GM19467 (cell line): ENCODE data around the gene IFNG-AS1.

Source experiments
- ATAC-seq: cut with Tn5 transposase; IDR thresholded peaks from one replicate; pipeline ENCODE4 v1.9.1; 2021; ENCODE audit warnings: mild to moderate bottlenecking, moderate library complexity; ENCODE audit not compliant: unreplicated experiment

Gene IFNG-AS1

GRCh38 chr12:68034567-68034966 is 45.3 kb downstream of the IFNG-AS1 start:
- no peak for ATAC-seq

GRCh38 chr12:68036642-68037041 is 47.4 kb downstream of the IFNG-AS1 start:
- no peak for ATAC-seq

- no peak for ATAC-seq
Measured at GRCh38 chr12:68037616-68038255, 48.5 kb downstream of the IFNG-AS1 start.

- no peak for ATAC-seq
Measured at GRCh38 chr12:68038650-68039049, 49.4 kb downstream of the IFNG-AS1 start.

DNA sequence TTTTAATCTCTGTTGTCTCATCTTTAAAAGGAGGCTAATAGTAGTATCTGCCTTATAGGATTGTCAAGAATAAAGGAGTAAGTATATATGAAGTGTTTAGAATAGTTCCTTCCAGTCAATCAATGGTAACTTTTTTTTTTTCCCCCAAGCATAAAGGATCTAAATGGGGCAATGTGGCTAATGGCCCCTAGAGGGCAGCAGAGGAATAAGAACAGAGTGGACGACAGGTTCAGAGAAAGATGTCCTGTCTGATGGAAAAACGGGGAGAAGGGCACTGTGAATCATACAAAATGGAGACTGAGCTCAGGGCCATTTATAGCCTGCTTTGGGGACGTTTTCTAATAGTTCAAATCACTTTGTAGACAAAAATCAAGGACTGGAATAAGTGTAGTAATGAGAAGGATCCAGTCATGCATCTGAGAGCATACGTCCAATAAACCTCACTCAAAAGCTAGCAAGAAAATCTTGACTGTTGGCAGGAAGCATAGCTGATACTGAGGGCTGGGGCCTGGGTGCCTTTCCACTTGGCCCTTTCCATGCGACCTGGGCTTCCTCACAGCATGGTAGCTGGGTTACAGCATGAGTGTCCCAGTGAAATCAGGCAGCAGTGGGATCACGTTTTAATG is 51.3 kb downstream of the IFNG-AS1 start:
- ATAC-seq: peak; percentile 51

DNA sequence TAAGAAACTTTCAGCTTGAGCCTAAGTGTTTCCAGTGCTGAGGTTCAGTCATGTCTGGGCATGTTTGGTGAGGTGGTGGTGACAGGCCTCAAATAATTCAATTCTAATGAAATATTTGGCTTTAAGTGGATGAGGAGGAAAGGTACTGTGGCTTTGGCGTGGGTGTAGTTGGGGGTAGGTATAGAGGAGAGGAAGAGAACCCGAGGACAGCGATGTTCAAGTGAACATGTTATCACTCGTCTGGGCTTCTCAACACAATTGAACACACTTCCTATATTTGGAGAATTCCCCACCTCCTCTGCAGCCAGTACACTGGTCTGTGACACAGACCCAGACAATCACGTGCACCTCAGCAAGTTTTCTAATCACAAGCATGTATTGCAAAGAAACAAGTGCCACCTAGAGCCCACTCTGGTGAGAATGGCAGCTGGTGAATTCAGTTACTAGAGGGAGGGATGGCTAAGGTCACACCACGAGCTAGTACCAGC is 53.0 kb downstream of the IFNG-AS1 start:
- ATAC-seq: peak; percentile 41

GRCh38 chr12:68043435-68043834 is 54.2 kb downstream of the IFNG-AS1 start:
- no peak for ATAC-seq

DNA sequence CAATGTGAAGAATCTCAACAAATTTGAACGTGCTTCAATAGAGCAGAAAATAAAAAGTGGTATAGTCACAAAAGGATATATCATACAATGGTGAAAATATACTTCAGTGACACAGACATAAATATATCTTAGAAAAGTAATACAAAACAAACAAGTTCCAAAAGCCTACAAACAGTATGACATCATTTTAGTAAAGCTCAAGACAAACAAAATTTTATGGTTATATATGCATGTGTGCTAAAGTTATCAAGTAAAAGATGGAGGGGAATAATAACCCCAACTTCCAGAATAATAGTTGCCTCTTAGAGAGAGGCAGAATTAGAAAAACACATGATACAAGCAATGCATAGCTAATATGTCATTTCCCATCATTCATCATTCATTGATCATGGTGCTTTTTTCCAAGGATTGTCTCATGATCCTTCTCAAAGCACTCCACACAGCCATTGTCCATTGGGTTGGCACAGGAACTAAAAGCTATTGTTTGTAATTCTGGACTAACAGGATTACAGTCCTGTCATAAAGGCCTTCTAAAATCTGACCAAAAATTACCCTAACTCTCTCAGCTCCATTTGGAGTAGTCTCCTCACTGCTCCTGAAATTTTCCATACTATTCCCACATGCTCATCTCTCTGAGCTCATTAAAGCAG is 59.5 kb downstream of the IFNG-AS1 start:
- ATAC-seq: no peak

GRCh38 chr12:68056300-68056699 is 67.1 kb downstream of the IFNG-AS1 start:
- no peak for ATAC-seq

GRCh38 chr12:68063900-68064590 is 74.8 kb downstream of the IFNG-AS1 start:
- no peak for ATAC-seq

DNA sequence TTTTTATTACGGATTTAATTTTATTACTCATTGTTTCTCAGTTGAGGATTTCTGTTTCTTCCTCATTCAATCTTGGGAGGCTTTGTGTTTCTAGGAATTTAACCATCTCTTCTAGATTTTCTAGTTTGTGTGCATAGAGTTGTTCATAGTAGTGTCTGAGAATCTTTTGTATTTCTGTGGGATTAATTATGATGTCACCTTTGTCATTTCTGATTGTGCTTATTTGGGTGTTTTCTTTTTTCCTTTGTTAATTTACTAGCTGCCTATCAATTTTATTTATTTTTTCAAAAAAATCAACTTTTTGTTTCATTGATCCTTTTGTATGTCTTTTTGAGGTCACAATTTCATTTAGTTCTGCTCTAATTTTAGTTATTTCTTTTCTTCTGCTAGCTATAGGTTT is 75.9 kb downstream of the IFNG-AS1 start:
- ATAC-seq: no peak

DNA sequence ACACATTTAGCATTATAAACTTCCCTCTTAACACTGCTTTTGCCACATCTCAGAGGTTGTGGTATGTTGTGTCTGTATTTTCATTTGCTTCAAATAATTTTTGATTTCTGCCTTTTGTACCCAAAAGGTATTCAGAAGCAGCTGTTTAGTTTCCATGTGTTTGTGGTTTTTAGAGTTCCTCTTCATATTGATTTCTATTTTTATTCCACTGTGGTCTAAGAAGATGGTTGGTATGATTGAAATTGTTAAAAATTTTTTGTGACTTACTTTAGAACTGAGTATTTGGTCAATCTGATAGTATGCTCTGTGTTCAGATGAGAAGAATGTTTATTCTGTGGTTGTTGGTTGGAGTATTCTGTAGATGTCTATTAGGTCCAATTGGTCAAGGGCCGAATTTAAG is 76.4 kb downstream of the IFNG-AS1 start:
- ATAC-seq: no peak

- no peak for ATAC-seq
Measured at GRCh38 chr12:68067762-68068376, 78.6 kb downstream of the IFNG-AS1 start.

DNA sequence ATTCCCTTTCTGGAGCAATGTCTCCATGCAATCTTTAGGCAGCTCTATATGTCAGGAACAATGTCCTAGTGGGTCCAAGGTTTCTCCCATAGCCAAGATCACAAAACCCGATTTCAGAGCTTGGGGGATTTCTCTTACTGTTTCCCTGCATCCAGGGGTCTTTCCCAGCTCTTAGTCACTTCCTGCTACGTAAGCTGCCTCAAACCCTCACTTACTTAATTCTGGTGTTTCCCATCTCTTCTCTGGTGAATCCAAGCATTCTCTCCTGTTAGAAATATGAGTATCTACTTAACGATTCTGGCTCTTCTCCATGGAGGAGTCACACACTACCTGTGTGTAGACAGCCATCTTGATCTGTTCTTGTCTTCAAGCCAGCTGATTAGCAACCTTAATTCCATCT is 80.0 kb downstream of the IFNG-AS1 start:
- no peak for ATAC-seq
